OCI-LY7 (cell line): ENCODE measurements around the gene ZBTB3. TPM values are rescaled to one million over a fixed set of nuclear protein-coding genes. Genes with fewer than 3 reads are reported as not detected.

Source experiments
- BruUV-seq: library from RNA; stranded (reverse); fragments of 400-500 nt; replicated peaks from 2 replicates; lab custom pipeline; 2021; lab: Mats Ljungman, UMichigan
- CTCF ChIA-PET: fragments of 300-600 bp; sonication (Branson Sonifier 250); formaldehyde crosslinking; loops from one replicate; lab custom pipeline; 2022; ENCODE audit warnings: antibody characterized with exemption; ENCODE audit not compliant: unreplicated experiment; lab: Charles Lee
- POLR2A ChIA-PET: fragments of 300-600 bp; sonication (Branson Sonifier 250); formaldehyde crosslinking; loops from one replicate; lab custom pipeline; 2022; ENCODE audit warnings: antibody characterized with exemption; lab: Charles Lee
- DNase-seq: peaks from one replicate; pipeline ENCODE4 v3.0.0-alpha.2; 2015; ENCODE audit warnings: low spot score
- H2AFZ ChIP-seq: fragments of 200-600 bp; sonication (generic), shearing (Covaris generic); 2 replicates; pipeline ENCODE4 v1.6.1; 2014; ENCODE audit warnings: mild to moderate bottlenecking, antibody characterized with exemption, low read length, moderate library complexity
- H3K27ac ChIP-seq: fragments of 200-600 bp; sonication (generic); 2 replicates; pipeline ENCODE4 v1.5.1; 2014; ENCODE audit warnings: mixed run types, low read depth, mild to moderate bottlenecking, moderate library complexity, low read length, inconsistent platforms; ENCODE audit not compliant: poor library complexity, severe bottlenecking
- H3K36me3 ChIP-seq: fragments of 200-600 bp; sonication (generic); 2 replicates; pipeline ENCODE4 v1.6.1; 2014; ENCODE audit warnings: mild to moderate bottlenecking, antibody characterized with exemption, low read length, moderate library complexity, mixed read lengths; ENCODE audit not compliant: insufficient read depth
- H3K4me1 ChIP-seq: fragments of 200-600 bp; sonication (generic); 2 replicates; pipeline ENCODE4 v1.5.1; 2014; ENCODE audit warnings: mild to moderate bottlenecking, low read length; ENCODE audit not compliant: insufficient read depth, poor library complexity, severe bottlenecking
- H3K4me2 ChIP-seq: fragments of 200-600 bp; sonication (generic); 2 replicates; pipeline ENCODE4 v1.6.1; 2014; ENCODE audit warnings: mild to moderate bottlenecking, low read length
- H3K4me3 ChIP-seq: fragments of 200-600 bp; sonication (generic); 2 replicates; pipeline ENCODE4 v1.5.1; 2014; ENCODE audit warnings: mild to moderate bottlenecking, low read depth, low read length; ENCODE audit not compliant: poor library complexity, severe bottlenecking
- H3K79me2 ChIP-seq: fragments of 200-600 bp; sonication (generic); 2 replicates; pipeline ENCODE4 v1.6.1; 2016; ENCODE audit warnings: low read depth, mild to moderate bottlenecking, low read length, moderate library complexity, mixed read lengths; ENCODE audit not compliant: insufficient read depth
- H3K9me2 ChIP-seq: fragments of 200-600 bp; sonication (generic); 2 replicates; pipeline ENCODE4 v1.6.1; 2016; ENCODE audit warnings: mild to moderate bottlenecking, low read length, mixed read lengths; ENCODE audit not compliant: insufficient read depth
- H3K9me3 ChIP-seq: fragments of 200-600 bp; sonication (generic); 2 replicates; pipeline ENCODE4 v1.6.1; 2014; ENCODE audit warnings: mild to moderate bottlenecking, mixed run types, low read length, mixed read lengths
- H4K20me1 ChIP-seq: fragments of 200-600 bp; sonication (generic); 2 replicates; pipeline ENCODE4 v1.6.1; 2014; ENCODE audit warnings: mild to moderate bottlenecking, antibody characterized with exemption, low read length, moderate library complexity, mixed read lengths; ENCODE audit not compliant: insufficient read depth
- EZH2phosphoT487 ChIP-seq: fragments of 200-600 bp; sonication (generic); IDR thresholded peaks from 2 replicates; pipeline ENCODE4 v1.6.1; 2018; ENCODE audit warnings: low read depth, borderline replicate concordance, mild to moderate bottlenecking, mixed run types, antibody characterized with exemption, low read length, moderate library complexity, mixed read lengths
- intact Hi-C: fragments of 100-400 bp; cut with micrococcal nuclease; formaldehyde crosslinking; loops from one replicate; pipeline ENCODE4 v1.10.0; 2022; ENCODE audit not compliant: unreplicated experiment
- total RNA-seq, 2 experiments: library from RNA; depleted of rRNA in 1 of 2; stranded (reverse); fragments of >200 nt in 1 of 2; shearing (Covaris generic) in 1 of 2; gene quantifications; 2 replicates each; pipeline ENCODE4 v1.2.3, GENCODE V29; 2014 to 2022
- TF ChIP-seq, protein P1 (sequence below): fragments of 200-600 bp; sonication (generic); conservative IDR thresholded peaks from 2 replicates; pipeline ENCODE4 v1.5.1; 2014; ENCODE audit warnings: mild to moderate bottlenecking, antibody characterized with exemption, low read length, moderate library complexity, mixed read lengths

The ZBTB3 gene
- total RNA-seq, 2 experiments from 2014 or later: 11.3 to 11.8 TPM

DNA sequence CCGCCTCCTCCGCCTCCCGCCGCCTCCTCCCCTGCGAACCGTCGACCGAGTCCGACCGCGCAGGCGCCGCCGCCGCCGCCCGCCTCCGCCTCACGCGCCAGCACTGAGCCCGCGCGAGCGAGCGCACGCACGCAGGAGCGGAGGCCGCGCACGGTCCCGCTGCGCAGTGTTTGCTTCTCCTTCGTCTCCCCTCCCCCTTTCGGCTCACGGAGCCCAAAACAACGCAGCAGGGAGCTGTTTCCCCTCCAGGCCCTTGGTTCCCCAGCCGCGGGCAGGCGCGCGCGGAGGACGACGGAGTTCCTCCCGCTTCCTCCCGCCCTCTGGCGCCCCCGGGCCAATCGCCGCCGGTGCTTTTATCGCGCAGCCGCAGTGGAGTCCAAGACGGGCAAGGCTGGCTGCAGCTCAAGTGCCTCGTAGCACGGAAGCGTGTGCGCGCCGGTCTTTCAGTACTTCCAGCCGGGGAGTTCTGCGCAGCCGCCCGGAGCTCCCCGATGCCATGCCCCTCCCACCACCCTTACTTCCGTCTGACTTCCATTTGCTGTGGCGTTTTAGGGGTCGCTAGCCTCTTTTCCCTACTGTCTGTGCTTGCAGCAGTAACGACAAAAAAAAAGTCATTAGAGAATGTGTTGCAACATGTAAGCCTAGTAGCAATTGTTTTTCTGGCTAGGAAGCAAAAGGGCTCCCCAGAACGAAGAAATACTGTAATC lies 26.6 kb downstream of the ZBTB3 start, which contains the start of gene HNRNPUL2:
TSS of gene HNRNPUL2 (minus strand) at position 293 of the 707 bp plus-strand sequence. CDS start 301 bp downstream, outside the sequence.
- Histone ChIP-seq H3K4me3 (peak within 1 kb of the TSS; percentile 97), H3K79me2 (peaks cover 88% of the 10 kb centered on the region), H3K36me3 (peaks cover 53% of the 10 kb centered on the region), H3K4me2 (peak within 1 kb of the TSS; percentile 80), H3K9me2 (no peaks in the 10 kb centered on the region), H2AFZ (peak within 1 kb of the TSS; percentile 70; the same call in 1 of the 2 replicates), H3K9me3 (no peaks in the 10 kb centered on the region), H4K20me1 (peaks cover 35% of the 10 kb centered on the region), H3K4me1 (peaks cover 28% of the 10 kb centered on the region), H3K27ac (peak within 1 kb of the TSS; percentile 93)
- CTCF ChIA-PET: interaction anchor here (0.6 to 1.2 kb wide), 3 partner anchors 10 to 1081 kb away, joined by 3 to 4 read pairs (median 3); no protein-coding TSS in a partner anchor
- no TSS peak for BruUV-seq
- DNase-seq: peak; percentile 100
- no peak for TF ChIP-seq EZH2phosphoT487
- TF ChIP-seq, protein P1, sequence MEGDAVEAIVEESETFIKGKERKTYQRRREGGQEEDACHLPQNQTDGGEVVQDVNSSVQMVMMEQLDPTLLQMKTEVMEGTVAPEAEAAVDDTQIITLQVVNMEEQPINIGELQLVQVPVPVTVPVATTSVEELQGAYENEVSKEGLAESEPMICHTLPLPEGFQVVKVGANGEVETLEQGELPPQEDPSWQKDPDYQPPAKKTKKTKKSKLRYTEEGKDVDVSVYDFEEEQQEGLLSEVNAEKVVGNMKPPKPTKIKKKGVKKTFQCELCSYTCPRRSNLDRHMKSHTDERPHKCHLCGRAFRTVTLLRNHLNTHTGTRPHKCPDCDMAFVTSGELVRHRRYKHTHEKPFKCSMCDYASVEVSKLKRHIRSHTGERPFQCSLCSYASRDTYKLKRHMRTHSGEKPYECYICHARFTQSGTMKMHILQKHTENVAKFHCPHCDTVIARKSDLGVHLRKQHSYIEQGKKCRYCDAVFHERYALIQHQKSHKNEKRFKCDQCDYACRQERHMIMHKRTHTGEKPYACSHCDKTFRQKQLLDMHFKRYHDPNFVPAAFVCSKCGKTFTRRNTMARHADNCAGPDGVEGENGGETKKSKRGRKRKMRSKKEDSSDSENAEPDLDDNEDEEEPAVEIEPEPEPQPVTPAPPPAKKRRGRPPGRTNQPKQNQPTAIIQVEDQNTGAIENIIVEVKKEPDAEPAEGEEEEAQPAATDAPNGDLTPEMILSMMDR: 0 out of 2 replicates have a peak, but pooled peaks have one; percentile 25
- intact Hi-C loops: loop anchor here (1.0 to 10.0 kb wide), 7 partner anchors 21 to 133 kb away; partner anchors contain the start of genes BSCL2, GNG3, LBHD1 and TAF6L
- POLR2A ChIA-PET: interaction anchor here (0.6 to 1.9 kb wide), 23 partner anchors 11 to 155 kb away, joined by 3 to 15 read pairs (median 5); partner anchors contain the start of genes B3GAT3, C11orf98, CSKMT and EEF1G

GRCh38 chr11:62726915-62727164 lies 27.1 kb downstream of the ZBTB3 start:
- intact Hi-C loops: loop anchor here (1.0 to 10.0 kb wide), 7 partner anchors 20 to 132 kb away; partner anchors contain the start of genes BSCL2, GNG3, LBHD1 and TAF6L
- no peak for TF ChIP-seq EZH2phosphoT487
- TF ChIP-seq, protein P1: no peak
- peaks cover 58% of the 10 kb centered on the region for H3K36me3 ChIP-seq
- ChIA-PET POLR2A (interaction anchor here (0.8 to 1.9 kb wide), 21 partner anchors 8 to 155 kb away, joined by 3 to 15 read pairs (median 5); partner anchors contain the start of genes B3GAT3, C11orf98, CSKMT and EEF1G), CTCF (interaction anchor here (0.6 to 1.2 kb wide), 3 partner anchors 10 to 1082 kb away, joined by 3 to 4 read pairs (median 3); no protein-coding TSS in a partner anchor)
- peaks cover 88% of the 10 kb centered on the region for H3K79me2 ChIP-seq
- H3K4me2 ChIP-seq: peak overlapping the region; percentile 75
- peak overlapping the region; percentile 97 for H3K4me3 ChIP-seq
- no peak for DNase-seq
- H3K27ac ChIP-seq: peak overlapping the region; percentile 93
- BruUV-seq: TSS peak; percentile 60
- no peaks in the 10 kb centered on the region for H3K9me2 ChIP-seq
- peak overlapping the region; percentile 9; the same call in 1 of the 2 replicates for H2AFZ ChIP-seq
- H3K9me3 ChIP-seq: no peaks in the 10 kb centered on the region
- peaks cover 35% of the 10 kb centered on the region for H4K20me1 ChIP-seq
- peaks cover 28% of the 10 kb centered on the region for H3K4me1 ChIP-seq
